ENCODE data around the gene STK40.

Gene STK40

DNA sequence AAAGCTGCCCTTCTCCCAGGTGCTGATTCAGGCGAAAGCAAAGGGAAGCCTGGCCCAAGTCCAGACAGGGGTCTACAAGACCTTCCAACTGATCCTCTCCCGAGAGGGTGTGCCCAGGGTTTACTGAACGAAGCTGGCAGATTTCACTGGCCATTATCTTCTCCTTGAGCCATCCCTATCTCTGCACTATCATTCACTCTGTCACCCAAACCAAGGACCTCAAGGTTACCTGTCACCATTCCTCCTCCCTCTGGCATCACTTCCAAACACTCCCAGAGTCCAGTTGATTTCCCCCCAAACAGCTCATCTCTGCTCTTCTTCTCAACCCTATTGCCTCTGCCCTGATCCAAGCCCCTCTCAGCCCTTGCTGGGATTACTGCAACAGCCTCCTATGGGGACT, 4.9 kb downstream of the STK40 start:
- Histone ChIP-seq H3K9ac (ENCODE audit: low read depth, low read length) (no peak overlapping the region), H3K27ac (ENCODE audit: low read length) (no peak overlapping the region), H3K36me3 (ENCODE audit: insufficient read depth, low read length) (peaks cover 9% of the 10 kb centered on the region), H3K4me2 (ENCODE audit: insufficient read depth, low read length) (no peak overlapping the region), H2AFZ (ENCODE audit: low read depth, low read length) (no peak overlapping the region), H3K4me3 (ENCODE audit: low read depth in 1 of 2, low read length in 2 of 2) (no peak overlapping the region), H3K27me3 (ENCODE audit: insufficient read depth, low read length, poor library complexity) (no peaks in the 10 kb centered on the region), H3K4me1 (ENCODE audit: insufficient read depth, low read length) (peaks cover 16% of the 10 kb centered on the region), H4K20me1 (ENCODE audit: insufficient read depth, low read length) (peaks cover 26% of the 10 kb centered on the region; the same call in 1 of the 2 replicates), H3K9me3 (ENCODE audit: insufficient read depth, low read length, severe bottlenecking) (no peaks in the 10 kb centered on the region), H3K79me2 (ENCODE audit: insufficient read depth, low read length) (peaks cover 80% of the 10 kb centered on the region)
- DNase-seq (no peak), ATAC-seq (ENCODE audit: insufficient read depth, low read depth) (no peak)
- no peak for TF ChIP-seq EZH2 (IDR thresholded peaks at IDR 0.05; ENCODE audit: borderline replicate concordance, low read depth, low read length, severe bottlenecking)
- no peak for TF ChIP-seq CTCF (IDR thresholded peaks at IDR 0.05; ENCODE audit: borderline replicate concordance, extremely low read depth, low read length, poor library complexity, severe bottlenecking)

GRCh38 chr1:36380143-36380619, 5.5 kb downstream of the STK40 start:
- Histone ChIP-seq H4K20me1 (ENCODE audit: insufficient read depth, low read length) (peaks cover 26% of the 10 kb centered on the region; the same call in 1 of the 2 replicates), H3K4me1 (ENCODE audit: insufficient read depth, low read length) (peaks cover 16% of the 10 kb centered on the region), H3K9ac (ENCODE audit: low read depth, low read length) (no peak overlapping the region), H3K4me3 (ENCODE audit: low read depth in 1 of 2, low read length in 2 of 2) (no peak overlapping the region), H3K27me3 (ENCODE audit: insufficient read depth, low read length, poor library complexity) (no peaks in the 10 kb centered on the region), H3K36me3 (ENCODE audit: insufficient read depth, low read length) (peaks cover 9% of the 10 kb centered on the region), H2AFZ (ENCODE audit: low read depth, low read length) (no peak overlapping the region), H3K4me2 (ENCODE audit: insufficient read depth, low read length) (no peak overlapping the region), H3K79me2 (ENCODE audit: insufficient read depth, low read length) (peaks cover 78% of the 10 kb centered on the region), H3K27ac (ENCODE audit: low read length) (no peak overlapping the region), H3K9me3 (ENCODE audit: insufficient read depth, low read length, severe bottlenecking) (no peaks in the 10 kb centered on the region)
- ATAC-seq (ENCODE audit: insufficient read depth, low read depth) (no peak), DNase-seq (no peak)
- no peak for TF ChIP-seq EZH2 (IDR thresholded peaks at IDR 0.05; ENCODE audit: borderline replicate concordance, low read depth, low read length, severe bottlenecking)
- TF ChIP-seq CTCF (IDR thresholded peaks at IDR 0.05; ENCODE audit: borderline replicate concordance, extremely low read depth, low read length, poor library complexity, severe bottlenecking), result no peak

- Histone ChIP-seq H3K27ac (ENCODE audit: low read length) (peak overlapping the region; percentile 32), H3K4me3 (ENCODE audit: low read depth in 1 of 2, low read length in 2 of 2) (no peak overlapping the region), H3K27me3 (ENCODE audit: insufficient read depth, low read length, poor library complexity) (no peaks in the 10 kb centered on the region), H4K20me1 (ENCODE audit: insufficient read depth, low read length) (peaks cover 34% of the 10 kb centered on the region; the same call in 1 of the 2 replicates), H3K4me2 (ENCODE audit: insufficient read depth, low read length) (no peak overlapping the region), H3K9me3 (ENCODE audit: insufficient read depth, low read length, severe bottlenecking) (no peaks in the 10 kb centered on the region), H2AFZ (ENCODE audit: low read depth, low read length) (no peak overlapping the region), H3K4me1 (ENCODE audit: insufficient read depth, low read length) (peaks cover 16% of the 10 kb centered on the region; the same call in 1 of the 2 replicates), H3K36me3 (ENCODE audit: insufficient read depth, low read length) (peaks cover 20% of the 10 kb centered on the region), H3K9ac (ENCODE audit: low read depth, low read length) (no peak overlapping the region), H3K79me2 (ENCODE audit: insufficient read depth, low read length) (peaks cover 72% of the 10 kb centered on the region)
- no peak for ATAC-seq (ENCODE audit: insufficient read depth, low read depth)
- DNase-seq, result no peak
- TF ChIP-seq CTCF (IDR thresholded peaks at IDR 0.05; ENCODE audit: borderline replicate concordance, extremely low read depth, low read length, poor library complexity, severe bottlenecking) (no peak), EZH2 (IDR thresholded peaks at IDR 0.05; ENCODE audit: borderline replicate concordance, low read depth, low read length, severe bottlenecking) (no peak)
Observed at GRCh38 chr1:36377791-36378492, 7.8 kb downstream of the STK40 start.
